GM12872 (cell line): ENCODE results near the gene TLL2.

ENCODE experiments used
- CTCF ChIP-seq: IDR thresholded peaks from 3 replicates; pipeline ENCODE4 v1.5.1; 2011; ENCODE audit warnings: low read depth, mild to moderate bottlenecking, low read length, moderate library complexity; ENCODE audit not compliant: insufficient read depth

The TLL2 gene

GRCh38 chr10:96397902-96398301 is 115.8 kb downstream of the TLL2 start:
- no peak for TF ChIP-seq CTCF

GRCh38 chr10:96395931-96396877 is 117.5 kb downstream of the TLL2 start:
- TF ChIP-seq CTCF, result peak; percentile 90

- TF ChIP-seq CTCF, result no peak
These were observed 123.3 kb downstream of the TLL2 start for GRCh38 chr10:96390460-96390864.

- TF ChIP-seq CTCF, result no peak
These were observed 123.9 kb downstream of the TLL2 start for GRCh38 chr10:96389785-96390184.

GRCh38 chr10:96387601-96388000 is 126.1 kb downstream of the TLL2 start:
- no peak for TF ChIP-seq CTCF

GRCh38 chr10:96387161-96387560 is 126.6 kb downstream of the TLL2 start:
- TF ChIP-seq CTCF, result no peak

- TF ChIP-seq CTCF, result no peak
These were observed 129.2 kb downstream of the TLL2 start for GRCh38 chr10:96384506-96384905.
